ENCODE results near the gene MRPS16. TPM values are rescaled to one million over a fixed set of nuclear protein-coding genes. Genes with fewer than 3 reads are reported as not detected.
A peak's percentile ranks its signal among the peaks of the same experiment; 100 is the strongest.

Gene MRPS16
- 10 to 100 TPM; 29.6 to 99.9 (median 47.6) TPM for total RNA-seq
- 100 to 1,000 TPM in 1 of 2 donors, 10 to 100 TPM in 1; 76.1 to 104 TPM for polyA plus RNA-seq
- total RNA-seq, result 30.6 reads per million, percentile 60 among the genes with 10 or more reads in this experiment

DNA sequence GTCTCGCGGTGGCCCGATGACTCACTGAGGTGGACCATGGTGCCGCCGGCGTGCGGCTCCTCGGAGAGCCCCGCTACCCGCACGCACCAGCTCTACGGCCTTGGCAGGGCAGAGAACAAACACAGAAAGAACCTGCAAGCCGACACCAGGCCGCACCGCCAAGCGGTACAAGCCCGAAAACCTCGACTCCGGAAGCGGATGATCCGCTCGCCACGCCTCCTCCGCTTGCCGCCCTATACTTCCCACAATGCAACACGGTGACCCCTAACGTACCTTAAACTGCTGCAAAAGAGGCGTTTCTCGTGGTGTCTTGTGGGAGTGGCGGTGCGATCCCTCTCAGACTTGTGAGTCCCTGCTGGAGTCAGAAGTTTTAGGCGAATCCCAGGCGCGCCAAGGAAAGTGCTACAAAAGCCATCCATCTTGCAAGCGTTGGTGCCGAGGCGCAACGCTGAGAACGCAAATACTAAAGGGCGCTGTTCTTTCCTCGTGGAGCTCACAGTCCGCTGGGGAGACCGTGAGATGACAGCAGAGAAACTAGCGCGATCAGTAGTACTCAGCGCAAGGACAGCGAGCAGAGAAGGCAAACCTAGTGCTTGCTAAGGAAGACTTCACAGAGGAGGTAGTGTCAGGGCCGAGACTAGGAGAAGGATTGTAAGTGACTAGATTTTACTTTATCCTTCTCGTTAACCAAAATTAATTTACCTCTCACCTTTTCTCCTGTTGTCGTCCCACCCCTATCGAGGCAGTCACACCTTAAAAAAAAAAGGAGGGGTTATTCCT, at the start of gene MRPS16:
MRPS16 (minus strand) TSS at position 200 of the 780 bp plus-strand sequence; CDS start at position 38, 162 bp downstream.
- Mint-ChIP-seq H3K9me3 (peaks cover 0 to 3% (median 0%) of the 10 kb centered on the region in 11 donors), H3K4me1 (peaks cover 19 to 50% (median 37%) of the 10 kb centered on the region in 7 donors), H3K4me3 (peak within 1 kb of the TSS; percentile 95 to 100 (median 99)), H3K27me3 (peaks cover 0 to 2% (median 0%) of the 10 kb centered on the region in 5 donors), H3K36me3 (peaks cover 0 to 20% (median 5%) of the 10 kb centered on the region in 5 donors), H3K27ac (peak within 1 kb of the TSS; percentile 91 to 97 (median 94))
- Histone ChIP-seq H3K9me3 (ENCODE audit: control insufficient read depth in 2 of 3, low read length in 3 of 3) (no peaks in the 10 kb centered on the region), H3K27ac (ENCODE audit: low read depth, low read length) (peak within 1 kb of the TSS; percentile 92), H3K4me3 (ENCODE audit: low read length) (peak within 1 kb of the TSS; percentile 94), H3K27me3 (ENCODE audit: control insufficient read depth in 2 of 2, insufficient read depth in 2 of 2, low read length in 2 of 2) (no peaks in the 10 kb centered on the region), H3K4me1 (ENCODE audit: control insufficient read depth in 2 of 2, insufficient read depth in 2 of 2, low read length in 2 of 2) (peaks cover 18 to 26% of the 10 kb centered on the region in 2 donors), H3K36me3 (ENCODE audit: control insufficient read depth in 2 of 3, insufficient read depth in 3 of 3, low read length in 3 of 3) (no peaks in the 10 kb centered on the region)
- ATAC-seq (peak; percentile 98), DNase-seq (peak; percentile 75 to 95 (median 93))
- POLR2A ChIA-PET, result interaction anchor here (0.6 to 2.0 kb wide), 16 partner anchors 18 to 1907 kb away, joined by 3 to 9 read pairs (median 4); partner anchors contain the start of gene CFAP70
- intact Hi-C loops (cut with micrococcal nuclease), result loop anchor here (1.0 to 5.0 kb wide), 13 partner anchors 8 to 924 kb away; partner anchors contain the start of genes ANXA7 (in 2 of the 2), CFAP70 (in 2 of the 2), ECD (in 2 of the 2) and FAM149B1 (in 2 of the 2)
- CTCF ChIA-PET, result interaction anchor here (0.6 kb wide), 1 partner anchor 1417 kb away, joined by 4 read pairs; no protein-coding TSS in a partner anchor

- H3K9me3 Mint-ChIP-seq, result no peaks in the 10 kb centered on the region
- POLR2A ChIA-PET, result no interaction called here
- ATAC-seq, result peak; percentile 27
Measured at GRCh38 chr10:73296946-73297345, 44.5 kb upstream of the MRPS16 start.

DNA sequence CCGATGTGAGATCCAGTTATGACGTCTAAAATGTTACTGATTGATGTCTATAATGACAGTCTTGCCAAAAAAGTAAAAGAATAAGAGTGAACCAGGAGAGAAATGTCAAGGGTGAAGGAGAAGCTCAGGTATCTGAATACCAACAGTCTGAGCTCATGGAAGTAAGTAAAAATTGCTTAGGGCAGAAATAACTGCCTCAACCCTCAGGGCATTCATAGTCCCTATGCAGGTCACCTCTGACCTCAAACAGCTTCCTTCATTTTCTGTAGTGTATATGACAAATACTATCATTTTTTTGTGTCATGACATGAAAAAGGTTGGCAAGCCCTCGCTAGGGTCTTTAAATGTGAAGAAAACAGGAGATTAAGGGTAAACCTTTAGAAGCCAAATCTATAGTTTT, 41.0 kb upstream of the MRPS16 start:
- Mint-ChIP-seq H3K4me3 (no peak overlapping the region), H3K27me3 (peaks cover 0 to 22% (median 0%) of the 10 kb centered on the region in 5 donors), H3K9me3 (peaks cover 0 to 12% (median 4%) of the 10 kb centered on the region in 11 donors), H3K36me3 (peaks cover 4 to 31% (median 25%) of the 10 kb centered on the region in 5 donors), H3K27ac (no peak overlapping the region), H3K4me1 (peaks cover 0 to 4% (median 0%) of the 10 kb centered on the region in 7 donors)
- Histone ChIP-seq H3K36me3 (ENCODE audit: control insufficient read depth in 2 of 3, insufficient read depth in 3 of 3, low read length in 3 of 3) (no peaks in the 10 kb centered on the region), H3K4me3 (ENCODE audit: low read length) (no peak overlapping the region), H3K27me3 (ENCODE audit: control insufficient read depth in 2 of 2, insufficient read depth in 2 of 2, low read length in 2 of 2) (no peaks in the 10 kb centered on the region), H3K9me3 (ENCODE audit: control insufficient read depth in 2 of 3, low read length in 3 of 3) (no peaks in the 10 kb centered on the region), H3K27ac (ENCODE audit: low read depth, low read length) (no peak overlapping the region), H3K4me1 (ENCODE audit: control insufficient read depth in 2 of 2, insufficient read depth in 2 of 2, low read length in 2 of 2) (no peaks in the 10 kb centered on the region)
- CTCF ChIA-PET, result no interaction called here
- DNase-seq, result no peak
- POLR2A ChIA-PET, result interaction anchor here (0.7 kb wide), 1 partner anchor 507 kb away, joined by 3 read pairs; no protein-coding TSS in a partner anchor
- ATAC-seq, result no peak
- intact Hi-C loops (cut with micrococcal nuclease), result no loop called here

More at GRCh38 chr10:73296946-73297345, 44.5 kb upstream of the MRPS16 start:
- Histone ChIP-seq H3K9me3 (ENCODE audit: control insufficient read depth in 2 of 3, low read length in 3 of 3) (no peaks in the 10 kb centered on the region), H3K27ac (ENCODE audit: low read depth, low read length) (no peak overlapping the region), H3K4me3 (ENCODE audit: low read length) (no peak overlapping the region), H3K27me3 (ENCODE audit: control insufficient read depth in 2 of 2, insufficient read depth in 2 of 2, low read length in 2 of 2) (no peaks in the 10 kb centered on the region), H3K36me3 (ENCODE audit: control insufficient read depth in 2 of 3, insufficient read depth in 3 of 3, low read length in 3 of 3) (no peaks in the 10 kb centered on the region), H3K4me1 (ENCODE audit: control insufficient read depth in 2 of 2, insufficient read depth in 2 of 2, low read length in 2 of 2) (no peaks in the 10 kb centered on the region)
- peaks cover 0 to 21% (median 0%) of the 10 kb centered on the region in 5 donors for H3K27me3 Mint-ChIP-seq
- DNase-seq, result no peak
- peaks cover 0 to 27% (median 4%) of the 10 kb centered on the region in 5 donors for H3K36me3 Mint-ChIP-seq
- no peak overlapping the region for H3K27ac Mint-ChIP-seq
- intact Hi-C loops (cut with micrococcal nuclease), result no loop called here
- H3K4me1 Mint-ChIP-seq, result peaks cover 0 to 4% (median 0%) of the 10 kb centered on the region in 7 donors
- CTCF ChIA-PET, result no interaction called here
- H3K4me3 Mint-ChIP-seq, result no peak overlapping the region

DNA sequence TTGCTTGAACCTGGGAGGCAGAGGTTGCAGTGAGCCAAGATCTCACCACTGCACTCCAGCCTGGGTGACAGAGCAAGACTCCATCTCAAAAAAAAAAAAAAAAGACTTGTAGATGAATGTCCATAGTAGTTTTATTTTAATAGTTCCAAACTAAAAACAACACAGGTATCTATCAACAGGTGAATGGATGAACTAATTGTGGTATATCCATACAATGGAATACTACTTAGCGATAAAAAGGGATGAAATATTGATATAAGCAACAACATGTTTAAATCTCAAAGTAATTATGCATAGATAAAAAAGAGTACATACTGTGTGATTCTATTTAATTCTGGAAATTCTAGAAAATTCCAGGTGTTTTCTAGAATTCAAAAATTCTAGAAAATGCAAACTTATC, 37.5 kb upstream of the MRPS16 start:
- DNase-seq, result no peak
- Mint-ChIP-seq H3K36me3 (peaks cover 4 to 27% (median 21%) of the 10 kb centered on the region in 5 donors), H3K27me3 (peaks cover 0 to 7% (median 0%) of the 10 kb centered on the region in 5 donors), H3K4me3 (no peak overlapping the region), H3K4me1 (peaks cover 0 to under 1% (median 0%) of the 10 kb centered on the region in 7 donors), H3K9me3 (peaks cover 0 to 12% (median 4%) of the 10 kb centered on the region in 11 donors), H3K27ac (no peak overlapping the region)
- Histone ChIP-seq H3K27me3 (ENCODE audit: control insufficient read depth in 2 of 2, insufficient read depth in 2 of 2, low read length in 2 of 2) (no peaks in the 10 kb centered on the region), H3K4me3 (ENCODE audit: low read length) (no peak overlapping the region), H3K36me3 (ENCODE audit: control insufficient read depth in 2 of 3, insufficient read depth in 3 of 3, low read length in 3 of 3) (no peaks in the 10 kb centered on the region), H3K4me1 (ENCODE audit: control insufficient read depth in 2 of 2, insufficient read depth in 2 of 2, low read length in 2 of 2) (no peaks in the 10 kb centered on the region), H3K9me3 (ENCODE audit: control insufficient read depth in 2 of 3, low read length in 3 of 3) (no peaks in the 10 kb centered on the region), H3K27ac (ENCODE audit: low read depth, low read length) (no peak overlapping the region)
- intact Hi-C loops (cut with micrococcal nuclease), result no loop called here
- ChIA-PET POLR2A (no interaction called here), CTCF (no interaction called here)
- no peak for ATAC-seq

- CTCF ChIA-PET, result no interaction called here
- DNase-seq (no peak), ATAC-seq (peak; percentile 32)
- POLR2A ChIA-PET, result interaction anchor here (0.7 kb wide), 1 partner anchor 218 kb away, joined by 3 read pairs; no protein-coding TSS in a partner anchor
- H3K4me3 ChIP-seq (ENCODE audit: low read length), result no peak overlapping the region
- no peaks in the 10 kb centered on the region for H3K9me3 ChIP-seq (ENCODE audit: control insufficient read depth in 2 of 3, low read length in 3 of 3)
- no peaks in the 10 kb centered on the region for H3K36me3 ChIP-seq (ENCODE audit: control insufficient read depth in 2 of 3, insufficient read depth in 3 of 3, low read length in 3 of 3)
- no peak overlapping the region for H3K4me3 Mint-ChIP-seq
- peaks cover 0 to 2% (median 0%) of the 10 kb centered on the region in 7 donors for H3K4me1 Mint-ChIP-seq
- peaks cover 0 to 6% (median 0%) of the 10 kb centered on the region in 5 donors for H3K27me3 Mint-ChIP-seq
- no peak overlapping the region for H3K27ac ChIP-seq (ENCODE audit: low read depth, low read length)
- intact Hi-C loops (cut with micrococcal nuclease), result no loop called here
- H3K4me1 ChIP-seq (ENCODE audit: control insufficient read depth in 2 of 2, insufficient read depth in 2 of 2, low read length in 2 of 2), result no peaks in the 10 kb centered on the region
- H3K36me3 Mint-ChIP-seq, result peaks cover 4 to 21% (median 12%) of the 10 kb centered on the region in 5 donors
- H3K27me3 ChIP-seq (ENCODE audit: control insufficient read depth in 2 of 2, insufficient read depth in 2 of 2, low read length in 2 of 2), result no peaks in the 10 kb centered on the region
- peaks cover 0 to 12% (median 4%) of the 10 kb centered on the region in 11 donors for H3K9me3 Mint-ChIP-seq
- no peak overlapping the region for H3K27ac Mint-ChIP-seq
Measured at GRCh38 chr10:73287441-73287840, 35.0 kb upstream of the MRPS16 start.

GRCh38 chr10:73281097-73281496, 28.7 kb upstream of the MRPS16 start:
- intact Hi-C loops (cut with micrococcal nuclease), result no loop called here
- H3K27ac Mint-ChIP-seq, result no peak overlapping the region
- H3K4me3 ChIP-seq (ENCODE audit: low read length), result no peak overlapping the region
- peaks cover 0 to 3% (median 0%) of the 10 kb centered on the region in 5 donors for H3K36me3 Mint-ChIP-seq
- H3K4me1 ChIP-seq (ENCODE audit: control insufficient read depth in 2 of 2, insufficient read depth in 2 of 2, low read length in 2 of 2), result no peaks in the 10 kb centered on the region
- H3K27me3 ChIP-seq (ENCODE audit: control insufficient read depth in 2 of 2, insufficient read depth in 2 of 2, low read length in 2 of 2), result no peaks in the 10 kb centered on the region
- H3K36me3 ChIP-seq (ENCODE audit: control insufficient read depth in 2 of 3, insufficient read depth in 3 of 3, low read length in 3 of 3), result no peaks in the 10 kb centered on the region
- H3K27ac ChIP-seq (ENCODE audit: low read depth, low read length), result no peak overlapping the region
- H3K4me1 Mint-ChIP-seq, result peaks cover 0 to 2% (median 0%) of the 10 kb centered on the region in 7 donors
- H3K9me3 Mint-ChIP-seq, result no peaks in the 10 kb centered on the region
- H3K27me3 Mint-ChIP-seq, result peaks cover 0 to 10% (median 0%) of the 10 kb centered on the region in 5 donors
- H3K4me3 Mint-ChIP-seq, result no peak overlapping the region
- POLR2A ChIA-PET, result no interaction called here
- DNase-seq (no peak), ATAC-seq (no peak)
- no peaks in the 10 kb centered on the region for H3K9me3 ChIP-seq (ENCODE audit: control insufficient read depth in 2 of 3, low read length in 3 of 3)
- CTCF ChIA-PET, result no interaction called here
